GM19452 (cell line): ENCODE results near the gene ELMOD3.
A peak's percentile ranks its signal among the peaks of the same experiment; 100 is the strongest.
"Not testable (repeated sequence)": the region's sequence is repeated elsewhere in the genome, so short reads cannot be mapped to it uniquely, and the experiment has no call there.

ENCODE experiments used
- ATAC-seq: cut with Tn5 transposase; IDR thresholded peaks from one replicate; pipeline ENCODE4 v1.9.1; 2021; ENCODE audit not compliant: unreplicated experiment

Gene ELMOD3

GRCh38 chr2:85329181-85329651 is 25.4 kb upstream of the ELMOD3 start:
- ATAC-seq, result no peak

DNA sequence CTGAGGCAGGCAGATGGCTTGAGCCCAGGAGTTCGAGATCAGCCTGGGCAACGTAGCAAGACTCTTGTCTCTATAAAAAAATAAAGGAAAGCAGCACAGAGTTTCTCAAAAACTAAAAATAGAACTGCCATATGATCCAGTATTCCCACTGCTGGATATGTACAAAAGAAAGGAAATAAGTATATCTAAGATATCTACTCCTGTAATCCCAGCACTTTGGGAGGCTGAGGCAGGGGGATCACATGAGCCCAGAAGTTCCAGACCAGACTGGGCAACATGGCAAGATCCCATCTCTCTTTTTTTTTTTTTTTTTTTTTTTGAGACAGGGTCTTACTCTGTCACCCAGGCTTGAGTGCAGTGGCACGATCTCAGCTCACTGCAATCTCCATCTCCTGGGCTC is 24.9 kb upstream of the ELMOD3 start:
- not testable (repeated sequence) for ATAC-seq

GRCh38 chr2:85330839-85331636 is 23.5 kb upstream of the ELMOD3 start:
- ATAC-seq, result no peak

DNA sequence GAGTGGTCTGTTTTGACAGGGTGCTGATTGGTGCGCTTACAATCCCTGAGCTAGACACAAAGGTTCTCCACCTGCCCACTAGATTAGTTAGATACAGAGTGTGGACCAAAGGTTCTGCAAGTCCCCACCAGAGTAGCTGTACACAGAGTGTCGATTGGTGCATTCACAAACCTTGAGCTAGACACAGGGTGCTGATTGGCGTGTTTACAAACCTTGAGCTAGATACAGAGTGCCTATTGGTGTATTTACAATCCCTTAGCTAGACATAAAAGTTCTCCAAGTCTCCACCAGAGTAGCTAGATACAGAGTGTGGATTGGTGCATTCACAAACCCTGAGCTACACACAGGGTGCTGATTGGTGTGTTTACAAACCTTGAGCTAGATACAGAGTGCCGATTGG is 20.7 kb upstream of the ELMOD3 start:
- not testable (repeated sequence) for ATAC-seq

DNA sequence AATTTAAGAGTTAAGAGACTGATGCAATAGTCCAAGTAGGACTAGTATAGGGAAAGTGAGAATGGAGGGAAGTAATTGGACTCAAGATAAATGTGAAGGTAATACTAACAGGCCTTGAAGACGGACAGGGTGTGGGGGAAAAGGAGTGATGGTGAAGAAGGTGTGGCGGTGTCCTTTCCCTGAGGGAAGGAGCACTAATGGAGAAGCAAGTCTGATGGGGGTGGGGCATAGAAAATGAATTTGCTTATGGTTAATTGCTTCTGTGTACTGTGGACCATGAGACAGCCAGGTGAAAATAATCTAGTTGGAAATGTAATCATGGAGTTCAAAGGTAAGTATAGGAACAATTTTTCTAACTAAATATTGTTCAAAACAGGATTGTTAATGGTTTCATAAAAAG is 19.6 kb upstream of the ELMOD3 start:
- ATAC-seq, result no peak

- no peak for ATAC-seq
Measured at GRCh38 chr2:85340034-85340892, 14.3 kb upstream of the ELMOD3 start.

GRCh38 chr2:85341269-85342029 is 13.1 kb upstream of the ELMOD3 start:
- ATAC-seq, result no peak

DNA sequence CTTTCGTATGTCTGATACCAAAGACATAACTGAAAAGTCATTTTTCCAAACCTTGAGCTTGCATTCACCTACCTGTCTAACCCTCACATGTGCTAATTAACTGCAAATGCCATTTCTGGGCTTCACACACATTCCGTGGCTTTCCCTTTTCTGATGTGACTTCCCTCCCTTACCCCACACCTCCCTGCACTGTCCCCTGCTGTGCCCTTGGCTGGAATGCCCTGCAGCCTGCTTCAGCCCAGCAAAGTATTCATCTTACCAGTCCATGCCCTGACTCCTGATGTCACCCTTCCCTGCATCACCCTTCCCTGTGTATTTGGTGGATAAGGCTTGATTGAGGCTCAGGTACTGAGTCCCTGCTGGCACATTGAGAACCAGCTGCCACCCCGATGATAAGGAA is 12.4 kb upstream of the ELMOD3 start:
- ATAC-seq, result no peak

- ATAC-seq, result not testable (repeated sequence)
Measured at GRCh38 chr2:85343207-85343895, 11.2 kb upstream of the ELMOD3 start.

- no peak for ATAC-seq
Measured at GRCh38 chr2:85344356-85344954, 10.1 kb upstream of the ELMOD3 start.

DNA sequence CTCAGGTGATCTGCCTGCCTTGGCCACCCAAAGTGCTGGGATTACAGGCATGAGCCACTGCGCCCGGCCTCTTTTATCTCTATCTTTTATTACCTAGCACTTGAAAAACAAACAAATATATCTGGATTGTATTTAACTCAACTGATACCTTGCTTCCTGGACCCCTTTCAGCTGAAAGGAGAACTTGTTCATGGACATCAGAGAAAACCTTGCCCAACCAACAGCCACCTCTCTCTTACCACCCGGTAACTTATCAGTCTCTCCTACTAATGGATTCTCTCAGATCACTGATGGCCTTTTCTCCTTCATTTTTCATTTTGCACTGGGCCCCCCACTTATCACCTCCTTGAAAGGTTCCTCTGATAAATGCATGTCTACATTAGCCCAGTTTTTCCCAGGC is 7.0 kb upstream of the ELMOD3 start:
- ATAC-seq, result no peak

DNA sequence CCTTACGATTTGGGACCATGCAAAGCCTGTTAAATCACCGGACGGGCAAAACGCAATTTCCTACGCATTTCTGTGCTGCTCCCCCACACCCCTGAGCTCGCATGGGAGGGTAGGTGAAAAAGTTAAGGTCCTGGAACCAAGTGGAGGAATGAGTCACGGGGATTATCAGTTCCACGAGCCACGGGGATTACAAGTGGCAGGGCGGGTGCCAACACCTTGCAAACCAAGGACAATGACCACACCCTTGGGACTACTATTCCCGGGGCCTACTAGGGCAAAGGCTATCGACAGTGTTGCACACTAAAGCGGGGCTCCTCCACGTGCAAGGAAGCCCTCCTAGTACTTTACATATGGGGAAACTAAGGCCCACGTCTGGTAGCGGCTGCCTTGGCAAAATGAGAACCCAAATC is 688 bp upstream of the ELMOD3 start:
- no peak for ATAC-seq

GRCh38 chr2:85355073-85355410 is 473 bp downstream of the ELMOD3 start:
- ATAC-seq, result peak; percentile 12

- ATAC-seq, result no peak
Measured at GRCh38 chr2:85355521-85355920, 952 bp downstream of the ELMOD3 start.

DNA sequence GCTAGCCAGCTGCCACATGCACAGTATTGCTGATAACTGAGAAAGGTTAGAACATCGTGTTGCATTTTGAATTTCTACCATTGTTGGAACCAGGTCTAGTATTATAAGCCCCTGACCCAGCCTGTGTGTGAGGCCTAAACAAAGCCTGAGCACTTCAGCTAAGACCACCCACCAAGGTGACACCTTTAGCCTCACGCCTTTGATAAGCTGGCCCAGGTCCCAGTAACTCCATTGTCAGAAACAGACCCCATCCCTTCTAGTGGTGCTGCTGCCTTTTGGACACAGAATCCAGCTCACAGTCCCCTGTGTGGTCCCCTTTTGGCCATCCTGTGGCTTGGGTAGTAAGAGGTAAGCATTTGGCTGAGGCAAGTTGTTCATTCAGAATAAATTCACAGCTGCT is 1.6 kb downstream of the ELMOD3 start:
- ATAC-seq, result no peak

DNA sequence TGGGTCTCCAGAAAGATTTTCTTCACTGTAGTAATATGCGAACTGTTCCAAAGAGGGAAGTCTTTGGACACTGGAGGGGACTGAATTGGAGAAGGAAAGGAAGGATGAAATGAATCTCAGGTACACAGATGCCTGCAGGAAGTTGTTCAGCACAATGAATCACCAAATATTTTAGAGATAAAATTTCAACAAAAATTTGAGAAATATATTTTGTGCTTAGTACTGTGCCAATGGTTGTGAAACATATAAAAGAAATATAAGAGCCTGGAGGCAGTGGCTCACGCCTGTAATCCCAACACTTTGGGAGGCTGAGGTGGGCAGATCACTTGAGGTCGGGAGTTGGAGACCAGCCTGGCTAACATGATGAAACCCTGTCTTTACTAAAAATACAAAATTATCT is 3.2 kb downstream of the ELMOD3 start:
- no peak for ATAC-seq

- ATAC-seq, result not testable (repeated sequence)
Measured at GRCh38 chr2:85362653-85363387, 8.3 kb downstream of the ELMOD3 start.

DNA sequence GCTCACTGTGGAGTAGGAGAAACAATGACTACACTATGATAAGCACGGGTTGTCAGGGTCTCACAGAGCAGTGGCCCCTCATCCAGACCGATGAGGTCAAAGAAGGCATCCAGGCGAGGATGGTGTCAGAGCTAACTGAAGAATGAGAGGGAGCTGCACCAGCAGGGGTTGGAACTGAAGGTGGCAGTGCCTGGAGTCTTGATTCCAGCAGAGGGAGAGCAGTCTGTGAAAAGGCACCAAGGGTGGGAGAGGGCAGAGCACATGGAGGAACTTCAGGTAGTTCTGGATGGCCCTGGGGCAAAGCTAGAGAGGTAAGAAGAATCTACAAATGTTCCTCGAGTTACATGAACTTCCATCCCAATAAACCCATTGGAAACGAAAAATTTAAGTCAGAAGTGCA is 12.6 kb downstream of the ELMOD3 start:
- ATAC-seq, result no peak

DNA sequence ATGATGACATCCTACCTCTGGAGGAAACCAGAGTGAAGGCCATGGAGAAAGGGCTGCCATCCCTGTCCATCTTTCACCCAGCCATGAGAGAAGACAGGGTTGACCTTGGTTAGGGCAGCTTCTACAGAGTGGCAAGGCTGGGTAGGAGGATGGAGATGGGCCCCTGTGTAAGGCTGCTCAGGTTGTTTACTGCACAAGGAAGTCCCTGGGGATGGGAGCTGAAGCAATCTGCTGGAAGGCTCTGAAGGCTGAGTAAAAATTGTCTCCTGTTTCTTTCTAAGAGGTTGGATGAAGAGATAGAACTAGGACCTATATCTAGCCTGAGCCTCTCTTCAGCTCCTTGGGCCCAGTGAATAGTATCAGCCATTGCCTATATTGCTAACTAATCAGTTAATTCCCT is 14.4 kb downstream of the ELMOD3 start:
- ATAC-seq, result no peak

DNA sequence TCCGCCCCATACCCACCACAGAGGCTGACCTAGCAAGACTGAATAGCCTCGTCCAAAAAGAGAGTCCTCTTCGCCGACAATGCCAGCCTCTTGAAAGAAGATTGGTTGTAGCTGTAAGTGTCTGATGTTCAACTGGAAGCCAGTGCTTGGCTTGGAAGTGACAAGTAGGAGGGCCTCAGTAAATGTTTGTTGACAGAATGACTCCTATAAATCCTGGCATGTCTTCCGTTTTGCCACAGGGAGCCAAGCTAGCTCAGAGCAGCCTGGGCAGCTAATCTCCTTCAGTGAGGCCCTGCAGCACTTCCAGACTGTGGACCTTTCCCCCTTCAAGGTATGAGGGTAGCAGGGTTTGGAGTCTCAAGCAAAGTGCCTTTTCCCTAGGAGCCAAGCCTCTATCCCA is 14.9 kb downstream of the ELMOD3 start:
- no peak for ATAC-seq
